ENCODE results near the gene OTUD7B.
"Not testable (repeated sequence)": the region's sequence is repeated elsewhere in the genome, so short reads cannot be mapped to it uniquely, and the experiment has no call there.

- TF ChIP-seq CTCF (conservative IDR thresholded peaks at IDR 0.05; ENCODE audit: low read depth, low read length); EZH2 (IDR thresholded peaks at IDR 0.05; ENCODE audit: borderline replicate concordance, low read depth, low read length, poor library complexity, severe bottlenecking): not testable (repeated sequence)
Observed at GRCh38 chr1:150055507-150055906, 45.0 kb upstream of the OTUD7B start.
